ENCODE results near the gene RNF168.

The RNF168 gene

GRCh38 chr3:196440041-196440537 is 63.5 kb downstream of the RNF168 start:
- no peak for DNase-seq (ENCODE audit: low spot score)
- H3K14ac ChIP-seq (ENCODE audit: low read length) = no peak overlapping the region
- H3K18ac ChIP-seq (ENCODE audit: low read length) = no peak overlapping the region
- no peaks in the 10 kb centered on the region for H3K4me1 ChIP-seq (ENCODE audit: control insufficient read depth in 2 of 2, insufficient read depth in 1 of 2, low read depth in 1 of 2, low read length in 2 of 2)
- no peaks in the 10 kb centered on the region for H3K9me3 ChIP-seq (replicated peaks in 1 of 2; ENCODE audit: control insufficient read depth in 2 of 2, insufficient read depth in 1 of 2, low read depth in 1 of 2, low read length in 2 of 2)
- no peaks in the 10 kb centered on the region for H3K79me1 ChIP-seq (ENCODE audit: low read depth, low read length)
- H2AFZ ChIP-seq (ENCODE audit: low read length) = no peak overlapping the region
- no peak overlapping the region for H3K4me3 ChIP-seq (ENCODE audit: low read length in 2 of 2)
- H2AK5ac ChIP-seq (ENCODE audit: low read depth, low read length) = no peak overlapping the region
- no peak overlapping the region for H2BK120ac ChIP-seq (ENCODE audit: low read depth, low read length)
- no peak overlapping the region for H3K23ac ChIP-seq (ENCODE audit: low read depth, low read length, poor library complexity)
- no peak overlapping the region for H3K4me2 ChIP-seq (ENCODE audit: insufficient read depth, low read length, poor library complexity, severe bottlenecking)
- H2BK5ac ChIP-seq (ENCODE audit: low read length) = no peak overlapping the region
- H3K9ac ChIP-seq (ENCODE audit: low read depth, low read length, poor library complexity) = no peak overlapping the region
- H3K4ac ChIP-seq (ENCODE audit: low read length) = no peak overlapping the region
- H3K27ac ChIP-seq (replicated peaks; ENCODE audit: low read length) = no peak overlapping the region
- no peaks in the 10 kb centered on the region for H3K36me3 ChIP-seq (replicated peaks in 1 of 2; ENCODE audit: control insufficient read depth in 2 of 2, insufficient read depth in 2 of 2, low read length in 2 of 2)
- no peak overlapping the region for H4K91ac ChIP-seq (ENCODE audit: low read depth, low read length, poor library complexity)
- H4K8ac ChIP-seq (ENCODE audit: low read depth, low read length) = no peak overlapping the region
- H2BK12ac ChIP-seq (ENCODE audit: low read length) = no peak overlapping the region
- WGBS, 2 donors (ENCODE audit: extremely low coverage in 2 of 2, insufficient read length in 2 of 2, insufficient replicate concordance in 1 of 2) = no CpG with 5 or more reads among the region's 6 CpGs
- H2BK15ac ChIP-seq (ENCODE audit: low read length) = no peak overlapping the region
- no peaks in the 10 kb centered on the region for H3K27me3 ChIP-seq (ENCODE audit: control insufficient read depth in 3 of 3, insufficient read depth in 3 of 3, low read depth in 1 of 3, low read length in 3 of 3)

GRCh38 chr3:196432137-196432879 is 71.3 kb downstream of the RNF168 start, which contains the start of gene UBXN7:
Gene UBXN7 (minus strand): TSS chr3:196432427. CDS start chr3:196432399, 28 bp downstream.
- Histone ChIP-seq H3K23ac (ENCODE audit: low read depth, low read length, poor library complexity) (peak within 1 kb of the TSS; percentile 91), H2BK120ac (ENCODE audit: low read depth, low read length) (peak within 1 kb of the TSS; percentile 76), H3K27ac (replicated peaks; ENCODE audit: low read length) (peak within 1 kb of the TSS; percentile 99), H2AK5ac (ENCODE audit: low read depth, low read length) (peak within 1 kb of the TSS; percentile 85), H3K4ac (ENCODE audit: low read length) (no peak within 1 kb of the TSS), H3K4me3 (ENCODE audit: low read length in 2 of 2) (peak within 1 kb of the TSS; percentile 92 to 98), H3K27me3 (ENCODE audit: control insufficient read depth in 3 of 3, insufficient read depth in 3 of 3, low read depth in 1 of 3, low read length in 3 of 3) (no peaks in the 10 kb centered on the region), H3K36me3 (replicated peaks in 1 of 2; ENCODE audit: control insufficient read depth in 2 of 2, insufficient read depth in 2 of 2, low read length in 2 of 2) (peaks cover 0 to 20% of the 10 kb centered on the region in 2 donors), H2BK5ac (ENCODE audit: low read length) (peak within 1 kb of the TSS; percentile 99), H4K91ac (ENCODE audit: low read depth, low read length, poor library complexity) (peak within 1 kb of the TSS; percentile 30), H4K8ac (ENCODE audit: low read depth, low read length) (peak within 1 kb of the TSS; percentile 65), H3K9me3 (replicated peaks in 1 of 2; ENCODE audit: control insufficient read depth in 2 of 2, insufficient read depth in 1 of 2, low read depth in 1 of 2, low read length in 2 of 2) (peaks cover 0 to 1% of the 10 kb centered on the region in 2 donors), H3K4me1 (ENCODE audit: control insufficient read depth in 2 of 2, insufficient read depth in 1 of 2, low read depth in 1 of 2, low read length in 2 of 2) (peaks cover 3 to 4% of the 10 kb centered on the region in 2 donors), H3K79me1 (ENCODE audit: low read depth, low read length) (peaks cover 7% of the 10 kb centered on the region), H3K14ac (ENCODE audit: low read length) (no peak within 1 kb of the TSS), H2AFZ (ENCODE audit: low read length) (peak within 1 kb of the TSS; percentile 94), H2BK12ac (ENCODE audit: low read length) (peak within 1 kb of the TSS; percentile 47), H2BK15ac (ENCODE audit: low read length) (peak within 1 kb of the TSS; percentile 58), H3K4me2 (ENCODE audit: insufficient read depth, low read length, poor library complexity, severe bottlenecking) (peak within 1 kb of the TSS; percentile 89), H3K18ac (ENCODE audit: low read length) (peak within 1 kb of the TSS; percentile 97), H3K9ac (ENCODE audit: low read depth, low read length, poor library complexity) (peak within 1 kb of the TSS; percentile 95)
- peak; percentile 97 for DNase-seq (ENCODE audit: low spot score)
- WGBS, 2 donors (ENCODE audit: extremely low coverage in 2 of 2, insufficient read length in 2 of 2, insufficient replicate concordance in 1 of 2) = no CpG with 5 or more reads among the region's 67 CpGs

- Histone ChIP-seq H3K36me3 (replicated peaks in 1 of 2; ENCODE audit: control insufficient read depth in 2 of 2, insufficient read depth in 2 of 2, low read length in 2 of 2) (peaks cover 5 to 28% of the 10 kb centered on the region in 2 donors), H3K14ac (ENCODE audit: low read length) (no peak overlapping the region), H3K9me3 (replicated peaks in 1 of 2; ENCODE audit: control insufficient read depth in 2 of 2, insufficient read depth in 1 of 2, low read depth in 1 of 2, low read length in 2 of 2) (peaks cover 0 to 7% of the 10 kb centered on the region in 2 donors), H2AFZ (ENCODE audit: low read length) (peak overlapping the region; percentile 94), H3K79me1 (ENCODE audit: low read depth, low read length) (peaks cover 7% of the 10 kb centered on the region), H3K27me3 (ENCODE audit: control insufficient read depth in 3 of 3, insufficient read depth in 3 of 3, low read depth in 1 of 3, low read length in 3 of 3) (no peaks in the 10 kb centered on the region), H3K27ac (replicated peaks; ENCODE audit: low read length) (peak overlapping the region; percentile 91), H3K23ac (ENCODE audit: low read depth, low read length, poor library complexity) (peak overlapping the region; percentile 91), H4K91ac (ENCODE audit: low read depth, low read length, poor library complexity) (peak overlapping the region; percentile 30), H3K4me3 (ENCODE audit: low read length in 2 of 2) (peak overlapping the region; percentile 92 to 98), H3K18ac (ENCODE audit: low read length) (peak overlapping the region; percentile 97), H3K4ac (ENCODE audit: low read length) (no peak overlapping the region), H3K4me2 (ENCODE audit: insufficient read depth, low read length, poor library complexity, severe bottlenecking) (peak overlapping the region; percentile 56), H2BK5ac (ENCODE audit: low read length) (peak overlapping the region; percentile 99), H2BK12ac (ENCODE audit: low read length) (no peak overlapping the region), H2BK15ac (ENCODE audit: low read length) (peak overlapping the region; percentile 58), H3K4me1 (ENCODE audit: control insufficient read depth in 2 of 2, insufficient read depth in 1 of 2, low read depth in 1 of 2, low read length in 2 of 2) (peaks cover 3 to 4% of the 10 kb centered on the region in 2 donors), H2BK120ac (ENCODE audit: low read depth, low read length) (peak overlapping the region; percentile 76), H4K8ac (ENCODE audit: low read depth, low read length) (peak overlapping the region; percentile 65), H2AK5ac (ENCODE audit: low read depth, low read length) (peak overlapping the region; percentile 85), H3K9ac (ENCODE audit: low read depth, low read length, poor library complexity) (peak overlapping the region; percentile 95)
- WGBS, 2 donors (ENCODE audit: extremely low coverage in 2 of 2, insufficient read length in 2 of 2, insufficient replicate concordance in 1 of 2) = no CpG with 5 or more reads among the region's 50 CpGs
- peak; percentile 5 for DNase-seq (ENCODE audit: low spot score)
Observed at GRCh38 chr3:196431181-196432136, 72.1 kb downstream of the RNF168 start.
